GM12872 (cell line): Measurements from ENCODE around the gene TPM1.

ENCODE experiments used
- CTCF ChIP-seq: IDR thresholded peaks from 3 replicates; pipeline ENCODE4 v1.5.1; 2011; ENCODE audit warnings: low read depth, mild to moderate bottlenecking, low read length, moderate library complexity; ENCODE audit not compliant: insufficient read depth

The TPM1 gene

GRCh38 chr15:63067976-63068743 is 25.6 kb downstream of the TPM1 start:
- TF ChIP-seq CTCF = no peak

- no peak for TF ChIP-seq CTCF
These were observed 27.1 kb downstream of the TPM1 start for GRCh38 chr15:63069616-63070090.

GRCh38 chr15:63070681-63071129 is 28.2 kb downstream of the TPM1 start:
- no peak for TF ChIP-seq CTCF

- TF ChIP-seq CTCF = no peak
These were observed 28.9 kb downstream of the TPM1 start for GRCh38 chr15:63071288-63071909.

- no peak for TF ChIP-seq CTCF
These were observed 29.6 kb downstream of the TPM1 start for GRCh38 chr15:63072023-63072650.

- no peak for TF ChIP-seq CTCF
These were observed 30.3 kb downstream of the TPM1 start for GRCh38 chr15:63072809-63073277.

- TF ChIP-seq CTCF = no peak
These were observed 31.1 kb downstream of the TPM1 start for GRCh38 chr15:63073497-63074172.
